CD4-positive, alpha-beta T cell treated with Interleukin-10 for 1 hour (primary cell): ENCODE results near the gene ARGLU1.

Experiments used
- DNase-seq: peaks from one replicate; pipeline ENCODE4 v3.0.0-alpha.2; 2020

ARGLU1 gene

GRCh38 chr13:106537521-106537920 is 30.4 kb downstream of the ARGLU1 start:
- no peak for DNase-seq

DNA sequence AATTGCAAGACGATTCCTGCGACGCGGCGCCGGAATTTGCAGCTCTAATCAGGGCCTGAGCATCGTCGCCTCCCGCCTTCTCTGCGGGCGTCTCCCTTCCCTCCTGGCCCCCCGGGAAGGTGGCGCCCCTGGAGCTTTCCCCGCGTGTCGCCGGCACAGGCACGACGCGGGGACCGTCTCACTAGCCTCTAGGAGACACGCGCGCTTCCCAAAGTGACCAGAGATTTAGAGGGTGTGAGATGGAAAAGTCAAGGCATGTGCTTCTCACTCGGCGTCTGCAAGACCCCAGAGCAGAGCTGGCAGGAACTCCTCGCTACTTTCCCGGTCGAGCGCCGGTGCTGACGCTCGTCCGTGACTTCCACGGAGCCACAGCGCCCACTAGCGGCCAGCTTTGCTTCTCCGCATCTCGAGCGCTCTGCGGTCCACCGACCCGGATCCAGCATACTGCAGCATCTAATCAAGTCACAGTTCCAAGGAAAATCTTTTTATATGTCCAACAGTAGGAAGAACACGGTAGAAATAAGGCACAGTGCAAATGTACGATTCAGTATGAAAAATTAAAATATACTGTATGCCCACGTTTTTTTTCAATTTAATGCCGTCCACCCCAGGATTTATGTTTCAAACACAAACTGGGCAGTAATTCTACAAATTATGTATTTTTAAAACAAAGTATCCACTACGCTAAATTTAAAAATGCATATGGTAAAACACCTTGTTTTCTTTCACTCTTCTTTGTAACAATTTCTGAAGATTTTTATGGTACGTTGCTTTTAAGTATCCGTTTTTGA is 31.5 kb downstream of the ARGLU1 start:
- peak; percentile 86 for DNase-seq

DNA sequence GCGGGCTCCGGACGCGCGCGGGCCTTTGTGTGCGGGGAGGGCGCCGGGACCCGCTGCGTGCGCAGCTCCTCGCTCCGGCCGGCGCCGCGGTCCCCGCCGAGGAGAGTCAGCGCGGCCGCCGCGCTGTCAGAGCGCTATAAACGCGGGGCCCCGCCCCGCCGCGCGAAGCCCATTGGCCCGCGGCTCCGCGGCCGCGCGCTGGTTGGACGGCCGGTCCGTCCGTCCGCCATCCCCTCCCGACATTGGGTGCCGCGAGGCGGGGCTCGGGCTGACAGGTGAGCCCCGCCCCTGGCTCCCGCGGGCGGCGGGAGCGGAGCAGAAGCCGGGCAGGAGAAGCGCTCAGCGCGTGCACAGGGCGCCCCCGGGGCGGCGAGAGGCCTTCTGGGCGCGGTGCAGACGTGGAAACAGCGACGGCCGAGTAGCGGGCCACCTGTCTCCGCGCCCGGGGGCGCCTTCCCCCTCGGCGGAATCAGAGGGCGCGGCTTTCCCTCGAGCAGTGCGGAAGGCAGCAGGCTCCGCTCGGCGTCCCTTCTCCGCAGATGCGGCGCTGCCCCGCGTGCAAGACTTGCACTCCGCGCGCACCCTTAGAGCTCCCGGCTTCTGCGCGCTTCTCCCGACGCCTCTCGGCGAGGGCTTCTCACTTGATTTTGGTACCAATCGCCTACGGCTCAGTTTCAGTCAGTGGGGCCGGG is 32.2 kb downstream of the ARGLU1 start, which contains the start of gene EFNB2:
Gene EFNB2, minus strand, starts transcription at position 111 of the 692 bp plus-strand sequence. CDS start 698 bp downstream, outside the sequence.
- peak; percentile 91 for DNase-seq

DNA sequence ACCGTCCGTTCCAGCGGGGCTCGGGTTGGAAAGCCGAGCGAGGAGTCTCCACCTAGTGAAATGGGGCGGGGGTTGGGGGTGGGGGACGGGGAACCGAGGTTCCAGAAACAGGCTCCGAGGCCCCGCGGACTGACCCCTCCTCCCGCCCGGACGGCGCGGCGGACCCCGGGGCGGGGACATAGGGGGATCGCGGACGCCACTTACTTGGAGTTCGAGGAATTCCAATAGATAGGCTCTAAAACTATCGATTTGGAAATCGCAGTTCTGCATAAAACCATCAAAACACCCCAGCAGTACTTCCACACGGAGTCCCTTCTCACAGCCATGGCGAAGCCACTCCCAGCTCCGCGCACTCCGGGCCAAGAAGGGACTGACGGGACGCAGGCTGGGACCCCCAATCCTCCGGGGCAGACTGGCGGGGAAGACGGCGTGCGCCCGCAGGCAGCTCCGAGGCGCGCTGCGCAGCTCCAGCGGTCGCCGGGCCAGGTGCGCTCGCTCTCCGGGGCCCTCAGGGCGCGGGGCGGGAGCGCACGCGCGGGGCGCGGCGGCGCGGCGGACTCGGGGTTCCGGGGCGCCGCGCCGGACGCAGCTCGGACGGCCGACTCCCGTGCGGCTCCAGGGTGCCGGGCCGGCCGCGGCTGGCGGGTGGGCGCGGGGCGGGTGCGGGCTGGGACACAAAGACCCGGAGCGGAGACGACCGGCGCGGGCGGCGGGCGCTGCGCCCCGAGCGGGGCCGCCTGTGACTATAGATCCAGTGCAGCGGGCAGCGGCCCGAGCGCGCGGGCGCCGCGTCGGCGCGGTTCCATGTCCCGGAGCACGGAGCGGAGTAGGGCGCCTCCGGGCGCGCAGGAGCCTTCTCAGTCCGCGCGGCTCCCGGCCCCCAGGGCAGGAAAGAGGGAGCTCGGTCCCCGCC is 33.0 kb downstream of the ARGLU1 start:
- peak; percentile 14 for DNase-seq

DNA sequence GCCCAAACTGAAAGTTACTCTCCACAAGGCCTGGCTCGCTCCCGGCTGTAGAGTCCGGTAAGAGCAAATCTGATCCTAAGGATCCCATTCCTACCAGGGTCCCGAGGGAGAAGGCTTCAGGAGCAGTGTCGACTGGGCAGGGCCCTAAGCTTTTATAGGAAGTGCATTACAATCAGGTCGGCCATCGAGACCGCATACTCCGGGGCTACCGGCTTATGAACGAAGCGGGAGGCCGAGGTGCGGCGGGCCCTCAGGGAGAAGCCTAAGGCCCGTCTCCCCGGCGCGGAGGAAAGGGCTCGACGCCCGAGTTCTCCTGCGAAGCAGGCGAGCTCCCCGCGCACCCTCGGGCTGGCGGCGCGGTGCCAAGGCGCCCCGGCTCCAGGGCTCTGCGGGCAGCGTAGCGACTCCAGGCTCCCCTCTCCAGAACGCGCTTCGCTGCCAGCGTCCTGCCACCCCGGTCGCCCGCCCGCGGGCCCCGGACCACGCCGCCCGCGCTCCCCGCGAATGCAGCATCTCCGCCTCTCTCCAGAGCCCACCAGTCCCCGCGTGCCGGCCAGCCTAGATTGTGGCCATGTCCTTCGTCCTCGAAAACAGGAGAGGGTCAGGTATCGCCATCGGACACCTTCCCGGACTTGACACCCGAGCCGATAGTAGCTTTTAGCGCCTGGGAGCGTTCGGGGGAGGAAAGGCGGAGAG is 33.8 kb downstream of the ARGLU1 start:
- peak; percentile 11 for DNase-seq

- no peak for DNase-seq
Observed at GRCh38 chr13:106533101-106533942, 34.6 kb downstream of the ARGLU1 start.

- no peak for DNase-seq
Observed at GRCh38 chr13:106532111-106532929, 35.6 kb downstream of the ARGLU1 start.

DNA sequence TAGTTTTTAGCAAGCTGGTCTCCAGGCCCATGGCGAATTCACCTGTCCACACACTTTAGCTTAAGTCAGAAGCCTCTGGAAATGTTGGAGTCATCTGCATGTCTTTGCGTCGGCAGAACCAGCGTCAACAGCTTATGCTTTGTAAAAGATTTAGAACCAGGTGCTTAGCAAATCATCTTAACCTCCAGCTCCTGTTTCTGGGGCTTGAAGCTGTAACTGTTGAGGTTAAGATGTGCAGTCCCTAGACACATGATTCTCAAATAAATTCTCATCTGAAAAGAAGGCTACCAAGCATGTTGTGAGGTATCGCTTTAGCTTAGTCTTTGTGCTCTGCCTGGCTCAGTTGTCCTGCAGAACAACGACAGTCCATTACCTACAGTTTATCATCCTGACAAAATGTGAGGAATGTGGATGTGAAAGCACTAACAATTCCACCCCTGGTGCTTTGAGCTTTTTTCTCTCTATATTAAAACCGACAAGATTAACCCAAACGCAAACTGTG is 36.9 kb downstream of the ARGLU1 start:
- DNase-seq: no peak

GRCh38 chr13:106530171-106530851 is 37.6 kb downstream of the ARGLU1 start:
- no peak for DNase-seq

GRCh38 chr13:106529415-106530170 is 38.3 kb downstream of the ARGLU1 start:
- DNase-seq: no peak

DNA sequence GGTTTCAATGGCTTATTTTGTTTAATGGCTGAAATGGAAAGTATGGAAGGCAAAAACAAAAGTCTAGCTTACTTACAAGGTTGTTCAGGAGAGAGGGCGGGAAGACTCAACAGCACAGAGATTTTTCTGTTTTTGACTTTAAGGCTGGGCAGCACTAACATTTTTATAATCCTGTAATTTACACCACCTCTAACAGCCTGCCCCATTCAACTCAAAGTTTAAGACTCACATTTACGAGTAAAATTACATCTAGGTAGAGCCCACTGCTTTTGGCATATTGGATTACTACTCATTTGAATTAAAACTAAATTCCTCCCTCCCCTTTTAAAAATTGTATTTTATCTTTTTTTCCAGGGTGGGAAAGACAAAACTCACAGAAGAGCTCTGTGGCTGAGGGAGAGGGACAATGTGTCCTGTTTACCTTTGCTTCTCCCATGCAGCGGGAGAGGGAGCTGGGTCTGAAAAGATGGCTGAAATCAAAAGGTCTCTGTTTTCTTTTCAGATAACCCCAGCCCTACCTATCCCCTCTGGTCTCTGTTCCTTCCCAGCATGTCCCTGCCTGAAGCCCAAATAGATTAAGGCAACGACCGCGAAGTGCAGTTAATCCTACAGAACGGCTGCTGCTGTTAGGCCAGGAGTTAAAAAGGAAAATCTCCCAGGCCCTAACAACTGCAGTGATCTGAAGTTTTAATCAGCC is 39.1 kb downstream of the ARGLU1 start:
- DNase-seq: no peak

- DNase-seq: no peak
Observed at GRCh38 chr13:106527826-106528225, 40.1 kb downstream of the ARGLU1 start.

GRCh38 chr13:106527445-106527801 is 40.5 kb downstream of the ARGLU1 start:
- no peak for DNase-seq

- no peak for DNase-seq
Observed at GRCh38 chr13:106526738-106527444, 41.0 kb downstream of the ARGLU1 start.

DNA sequence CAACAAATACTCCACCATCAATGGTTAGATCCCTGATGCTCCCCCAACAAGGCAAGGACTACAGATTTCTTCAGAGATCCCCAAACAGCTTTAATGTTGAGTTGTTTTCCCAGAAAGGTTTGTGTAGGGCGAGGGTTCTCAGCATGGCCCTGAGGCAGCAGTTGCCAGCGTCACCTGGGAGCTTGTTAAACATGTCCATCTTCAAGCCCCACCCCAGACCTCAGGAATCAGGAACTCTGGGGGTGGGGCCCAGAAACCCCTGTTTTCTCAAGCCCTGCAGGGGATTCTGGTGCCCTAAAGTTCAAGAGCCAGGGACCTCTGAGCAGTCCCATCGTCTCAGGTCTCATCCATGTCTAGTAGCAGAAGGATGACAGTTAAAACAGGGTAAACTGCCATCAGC is 42.1 kb downstream of the ARGLU1 start:
- DNase-seq: no peak

DNA sequence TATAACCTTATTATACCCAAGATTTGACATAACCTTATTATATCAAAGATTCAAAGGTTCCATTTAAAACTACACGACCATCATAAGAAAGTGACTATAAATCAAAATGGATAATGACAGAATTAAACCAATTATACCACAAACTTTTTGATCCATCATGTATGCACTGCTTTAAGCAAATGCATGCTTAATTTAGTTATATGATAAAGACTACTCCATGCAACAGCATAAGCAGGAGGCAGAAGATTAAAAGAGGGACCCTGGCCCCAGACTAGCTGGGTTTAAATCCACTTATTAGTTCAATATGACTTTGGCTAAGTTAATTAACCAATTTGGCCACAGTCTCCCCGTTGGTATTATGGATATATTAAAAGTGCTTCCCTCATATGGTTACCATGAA is 43.8 kb downstream of the ARGLU1 start:
- no peak for DNase-seq

GRCh38 chr13:106523576-106523975 is 44.4 kb downstream of the ARGLU1 start:
- DNase-seq: no peak
